ENCODE data around the gene SEMA3C.

Gene SEMA3C

DNA sequence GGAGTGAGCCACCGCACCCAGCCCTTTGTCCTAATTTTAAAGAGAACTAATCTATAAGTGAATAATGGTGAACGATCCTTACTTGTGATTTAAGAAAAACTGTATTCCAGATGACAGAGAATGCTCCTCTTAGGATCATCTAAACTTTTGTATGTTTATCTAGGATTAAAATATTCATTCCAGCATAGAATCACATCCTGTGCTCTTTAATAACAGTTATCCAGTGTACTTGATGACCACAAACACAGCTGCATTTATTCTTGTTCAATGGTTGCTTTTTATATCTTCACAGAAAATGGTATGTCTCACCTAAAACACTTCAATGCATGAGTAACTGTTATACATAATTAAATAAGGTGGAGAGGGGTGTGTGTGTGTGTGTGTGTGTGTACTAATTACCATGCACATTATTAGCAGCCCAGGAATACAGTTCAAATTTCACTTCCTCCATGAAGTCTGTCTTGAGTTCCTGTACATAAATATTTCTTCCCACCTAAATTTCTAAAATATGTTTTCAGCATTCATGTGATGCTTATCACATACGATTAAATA lies 38.5 kb upstream of the SEMA3C start:
- no peak for DNase-seq
- Histone ChIP-seq H3K4me3 (ENCODE audit: low read depth, low read length) (no peak overlapping the region), H3K27me3 (replicated peaks) (no peaks in the 10 kb centered on the region), H3K36me3 (replicated peaks) (no peaks in the 10 kb centered on the region), H3K27ac (no peak overlapping the region)
- in situ Hi-C loops (cut with HindIII; ENCODE audit: low pct_ligation_motif_present, low sequenced_read_pairs): no loop called here
- TF ChIP-seq CTCF (IDR thresholded peaks at IDR 0.05; ENCODE audit: low read depth, low read length, missing control alignments): no peak

DNA sequence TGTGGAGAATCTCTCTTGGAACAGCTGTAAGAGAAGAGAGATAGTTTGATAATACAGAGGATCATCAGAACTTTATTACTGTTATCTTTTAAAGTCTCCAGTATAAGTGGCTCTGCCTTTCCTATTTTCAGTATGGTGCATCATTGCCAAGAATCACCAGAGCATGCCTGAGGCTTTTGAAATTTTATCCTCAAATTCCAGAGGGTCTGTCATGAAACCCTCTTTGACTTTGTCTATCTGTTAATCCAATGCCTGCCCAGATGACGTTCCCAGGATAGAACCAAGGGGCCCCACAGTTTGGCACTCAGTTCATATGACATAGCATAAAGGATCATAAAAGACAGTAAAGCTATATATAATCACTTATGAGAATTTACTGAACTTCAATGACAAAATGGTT lies 35.3 kb upstream of the SEMA3C start:
- Histone ChIP-seq H3K27ac (no peak overlapping the region), H3K27me3 (replicated peaks) (no peaks in the 10 kb centered on the region), H3K36me3 (replicated peaks) (no peaks in the 10 kb centered on the region), H3K4me3 (ENCODE audit: low read depth, low read length) (no peak overlapping the region)
- no peak for TF ChIP-seq CTCF (IDR thresholded peaks at IDR 0.05; ENCODE audit: low read depth, low read length, missing control alignments)
- no peak for DNase-seq
- in situ Hi-C loops (cut with HindIII; ENCODE audit: low pct_ligation_motif_present, low sequenced_read_pairs): no loop called here

DNA sequence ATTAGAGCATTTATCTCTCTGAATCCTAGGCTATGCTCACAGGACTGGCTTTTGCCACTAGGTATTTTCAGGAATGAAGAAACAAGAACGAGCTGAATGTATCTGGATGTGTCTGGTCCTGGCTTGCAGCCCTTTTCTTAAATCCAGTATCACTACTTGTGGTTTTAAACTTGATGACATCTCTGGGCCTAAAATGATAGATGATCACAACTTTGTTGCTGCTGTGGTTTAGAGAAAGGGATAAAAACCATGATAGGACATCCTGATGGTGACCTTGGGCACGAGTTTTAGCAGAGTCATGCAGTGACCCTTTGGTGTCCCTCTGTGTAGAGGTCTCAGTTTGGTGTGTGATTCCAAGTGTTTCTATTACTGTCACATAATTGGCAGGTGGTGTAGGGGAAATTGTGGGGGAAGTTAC lies 31.7 kb upstream of the SEMA3C start:
- no peak overlapping the region for H3K4me3 ChIP-seq (ENCODE audit: low read depth, low read length)
- no peak for TF ChIP-seq CTCF (IDR thresholded peaks at IDR 0.05; ENCODE audit: low read depth, low read length, missing control alignments)
- DNase-seq: no peak
- no peaks in the 10 kb centered on the region for H3K36me3 ChIP-seq (replicated peaks)
- in situ Hi-C loops (cut with HindIII; ENCODE audit: low pct_ligation_motif_present, low sequenced_read_pairs): no loop called here
- H3K27me3 ChIP-seq (replicated peaks): no peaks in the 10 kb centered on the region
- H3K27ac ChIP-seq: no peak overlapping the region

DNA sequence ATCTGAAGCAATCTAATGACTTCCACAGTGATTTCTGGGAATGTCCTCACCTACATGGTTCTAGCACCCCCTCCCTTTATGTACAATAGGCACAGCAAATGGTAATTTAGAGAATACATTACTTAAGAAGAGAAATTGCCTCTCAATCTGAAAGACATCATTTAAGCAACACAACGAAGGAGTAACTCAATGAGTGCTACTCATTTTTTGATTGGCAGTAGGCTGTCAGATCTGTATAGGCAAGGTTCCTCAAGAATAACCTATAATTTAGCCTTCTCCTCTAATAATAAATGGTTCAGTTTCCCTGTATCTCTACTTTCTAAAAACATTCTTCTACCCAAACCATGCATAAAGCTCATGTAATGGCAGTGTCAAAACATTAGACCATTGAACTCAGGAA lies 30.6 kb upstream of the SEMA3C start:
- TF ChIP-seq CTCF (IDR thresholded peaks at IDR 0.05; ENCODE audit: low read depth, low read length, missing control alignments): no peak
- no peak overlapping the region for H3K4me3 ChIP-seq (ENCODE audit: low read depth, low read length)
- H3K27me3 ChIP-seq (replicated peaks): no peaks in the 10 kb centered on the region
- in situ Hi-C loops (cut with HindIII; ENCODE audit: low pct_ligation_motif_present, low sequenced_read_pairs): no loop called here
- no peaks in the 10 kb centered on the region for H3K36me3 ChIP-seq (replicated peaks)
- no peak overlapping the region for H3K27ac ChIP-seq
- DNase-seq: no peak

GRCh38 chr7:80946858-80947257 lies 28.0 kb upstream of the SEMA3C start:
- in situ Hi-C loops (cut with HindIII; ENCODE audit: low pct_ligation_motif_present, low sequenced_read_pairs): no loop called here
- no peak for DNase-seq
- no peak overlapping the region for H3K4me3 ChIP-seq (ENCODE audit: low read depth, low read length)
- no peaks in the 10 kb centered on the region for H3K36me3 ChIP-seq (replicated peaks)
- H3K27me3 ChIP-seq (replicated peaks): no peaks in the 10 kb centered on the region
- no peak for TF ChIP-seq CTCF (IDR thresholded peaks at IDR 0.05; ENCODE audit: low read depth, low read length, missing control alignments)
- no peak overlapping the region for H3K27ac ChIP-seq

GRCh38 chr7:80945976-80946375 lies 27.1 kb upstream of the SEMA3C start:
- Histone ChIP-seq H3K4me3 (ENCODE audit: low read depth, low read length) (no peak overlapping the region), H3K27ac (no peak overlapping the region), H3K27me3 (replicated peaks) (no peaks in the 10 kb centered on the region), H3K36me3 (replicated peaks) (no peaks in the 10 kb centered on the region)
- no peak for DNase-seq
- TF ChIP-seq CTCF (IDR thresholded peaks at IDR 0.05; ENCODE audit: low read depth, low read length, missing control alignments): no peak
- in situ Hi-C loops (cut with HindIII; ENCODE audit: low pct_ligation_motif_present, low sequenced_read_pairs): no loop called here
